HG02840 (cell line): ENCODE data around the gene ALDH9A1.

Experiments used
- ATAC-seq: cut with Tn5 transposase; IDR thresholded peaks from one replicate; pipeline ENCODE4 v1.9.1; 2021; ENCODE audit warnings: mild to moderate bottlenecking, moderate library complexity, moderate number of reproducible peaks; ENCODE audit not compliant: unreplicated experiment, low FRiP score

Gene ALDH9A1

DNA sequence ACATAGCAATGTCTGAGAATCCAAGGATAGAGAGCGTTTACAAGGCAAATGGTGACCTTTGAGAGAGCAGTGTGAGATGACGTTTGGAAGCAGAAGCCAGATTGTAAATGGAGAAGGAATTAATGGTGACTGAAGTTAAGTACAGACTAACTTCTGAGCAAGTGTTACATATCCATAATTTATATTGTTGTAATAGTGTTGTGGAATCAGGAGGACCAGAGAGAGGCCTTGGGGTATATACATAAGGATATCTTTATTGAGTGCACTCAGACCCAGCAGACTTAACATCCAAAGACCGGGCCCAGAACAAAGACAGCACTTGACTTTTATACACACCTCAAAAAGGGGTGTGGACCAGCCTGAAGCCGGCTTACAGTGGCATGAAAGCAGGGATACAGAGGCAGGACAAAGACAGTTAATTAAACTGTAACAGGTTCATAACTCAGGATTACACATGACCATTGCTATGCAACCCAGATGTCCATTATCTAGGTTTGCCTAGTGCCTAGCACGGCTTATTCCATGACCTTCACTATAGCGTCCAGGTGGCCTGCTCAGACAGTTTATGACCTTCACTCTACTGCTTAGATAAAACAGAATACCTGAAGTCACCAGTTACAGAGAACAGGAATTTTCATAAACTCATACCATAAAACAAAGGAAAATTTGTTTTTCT, 70.1 kb downstream of the ALDH9A1 start:
- no peak for ATAC-seq

- no peak for ATAC-seq
Measured at GRCh38 chr1:165624441-165624840, 73.9 kb downstream of the ALDH9A1 start.

- ATAC-seq, result no peak
Measured at GRCh38 chr1:165623624-165624023, 74.7 kb downstream of the ALDH9A1 start.

GRCh38 chr1:165619647-165620151, 78.7 kb downstream of the ALDH9A1 start:
- ATAC-seq, result no peak

DNA sequence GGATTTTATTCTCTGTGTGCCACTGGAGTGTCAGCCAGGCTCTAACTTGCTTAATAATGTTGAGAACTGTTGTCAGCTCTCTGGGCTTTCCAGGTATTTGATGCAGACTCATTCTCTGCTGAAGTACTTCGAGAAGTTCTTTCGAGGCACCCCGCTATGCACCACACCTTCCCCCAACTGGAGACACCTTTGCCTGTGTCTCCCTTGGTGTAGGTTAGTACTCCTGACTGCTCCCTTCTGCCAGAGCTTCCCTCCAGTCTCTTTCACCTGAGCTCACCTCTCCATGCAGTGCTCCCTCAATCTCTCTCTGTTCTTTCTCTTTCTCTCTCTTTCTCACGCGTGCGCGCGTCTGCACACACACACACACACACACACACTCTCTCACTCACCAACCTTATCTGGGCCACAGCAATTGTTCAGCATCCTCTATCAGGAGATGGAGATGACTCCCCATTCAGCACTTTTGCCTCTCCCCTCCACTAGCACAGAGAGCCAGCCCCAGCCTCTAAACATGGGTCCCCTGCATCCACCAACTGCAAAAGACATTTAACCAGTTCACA, 81.3 kb downstream of the ALDH9A1 start:
- no peak for ATAC-seq

- no peak for ATAC-seq
Measured at GRCh38 chr1:165616054-165616612, 82.2 kb downstream of the ALDH9A1 start.
